RWPE2 (cell line): ENCODE data around the gene LRRC27.

Experiments
- ATAC-seq: fragments of 200-7000 bp; cut with Tn5 transposase; 3 replicates; pipeline ENCODE4 v1.9.1; 2021; ENCODE audit warnings: low read depth
- DNase-seq: peaks from one replicate; pipeline ENCODE4 v3.0.0-alpha.2; 2020; ENCODE audit warnings: low spot score
- H3K27ac ChIP-seq: fragments of 450-650 bp; 2 replicates; pipeline ENCODE4 v1.5.1; 2017; ENCODE audit warnings: mild to moderate bottlenecking; ENCODE audit not compliant: poor library complexity, severe bottlenecking
- H3K27me3 ChIP-seq: fragments of 250-450 bp; sonication (Bioruptor Pico); 2 replicates; pipeline ENCODE4 v1.5.1; 2021; ENCODE audit warnings: mild to moderate bottlenecking, moderate library complexity; ENCODE audit not compliant: insufficient read depth, poor library complexity, severe bottlenecking
- H3K36me3 ChIP-seq: fragments of 250-450 bp; sonication (Bioruptor Pico); 2 replicates; pipeline ENCODE4 v1.5.1; 2020; ENCODE audit warnings: low read depth, mild to moderate bottlenecking, moderate library complexity
- H3K4me1 ChIP-seq: fragments of 250-450 bp; sonication (Bioruptor Pico); 2 replicates; pipeline ENCODE4 v1.5.1; 2021; ENCODE audit warnings: mild to moderate bottlenecking, moderate library complexity; ENCODE audit not compliant: insufficient read depth, poor library complexity, severe bottlenecking
- H3K4me3 ChIP-seq: fragments of 250-450 bp; sonication (Bioruptor Pico); 2 replicates; pipeline ENCODE4 v1.5.1; 2021; ENCODE audit warnings: mild to moderate bottlenecking, moderate library complexity; ENCODE audit not compliant: severe bottlenecking
- H3K9me3 ChIP-seq: fragments of 250-450 bp; sonication (Bioruptor Pico); 2 replicates; pipeline ENCODE4 v1.5.1; 2021; ENCODE audit warnings: mild to moderate bottlenecking, moderate library complexity; ENCODE audit not compliant: severe bottlenecking
- CTCF ChIP-seq: fragments of 450-650 bp; IDR thresholded peaks from one replicate; pipeline ENCODE4 v1.5.1; 2017; ENCODE audit warnings: mild to moderate bottlenecking, moderate library complexity; ENCODE audit not compliant: poor library complexity, severe bottlenecking

LRRC27 gene

GRCh38 chr10:132383101-132383500 is 51.1 kb downstream of the LRRC27 start:
- Histone ChIP-seq H3K4me1 (no peaks in the 10 kb centered on the region), H3K36me3 (no peaks in the 10 kb centered on the region), H3K27me3 (no peaks in the 10 kb centered on the region), H3K27ac (no peak overlapping the region), H3K4me3 (no peak overlapping the region), H3K9me3 (no peaks in the 10 kb centered on the region)
- peak; percentile 15 for DNase-seq
- no peak for TF ChIP-seq CTCF
- no peak for ATAC-seq

GRCh38 chr10:132383751-132384196 is 51.8 kb downstream of the LRRC27 start:
- no peaks in the 10 kb centered on the region for H3K9me3 ChIP-seq
- ATAC-seq: no peak
- no peaks in the 10 kb centered on the region for H3K27me3 ChIP-seq
- H3K4me3 ChIP-seq: no peak overlapping the region
- no peak for TF ChIP-seq CTCF
- no peaks in the 10 kb centered on the region for H3K4me1 ChIP-seq
- no peak overlapping the region for H3K27ac ChIP-seq
- DNase-seq: peak; percentile 41
- no peaks in the 10 kb centered on the region for H3K36me3 ChIP-seq

- no peaks in the 10 kb centered on the region for H3K4me1 ChIP-seq
- no peaks in the 10 kb centered on the region for H3K27me3 ChIP-seq
- TF ChIP-seq CTCF: no peak
- no peaks in the 10 kb centered on the region for H3K36me3 ChIP-seq
- DNase-seq (peak; percentile 34), ATAC-seq (no peak)
- no peak overlapping the region for H3K4me3 ChIP-seq
- no peaks in the 10 kb centered on the region for H3K9me3 ChIP-seq
- no peak overlapping the region for H3K27ac ChIP-seq
These were observed 52.8 kb downstream of the LRRC27 start for GRCh38 chr10:132384618-132385388.

DNA sequence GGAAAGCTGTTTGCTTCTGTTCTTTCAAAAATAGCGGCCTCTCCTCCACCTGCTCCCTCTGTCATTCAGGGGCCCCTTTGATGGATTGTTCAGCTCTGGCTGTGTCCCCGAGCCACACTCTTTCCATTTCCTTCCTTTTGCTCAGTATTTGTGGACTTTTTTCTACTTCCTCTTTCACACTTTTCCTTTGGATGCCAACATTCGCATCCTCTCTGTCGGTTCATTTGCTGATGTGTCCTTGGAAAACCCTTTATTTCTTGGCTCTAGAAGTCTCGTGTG is 53.3 kb downstream of the LRRC27 start:
- no peaks in the 10 kb centered on the region for H3K9me3 ChIP-seq
- ATAC-seq: no peak
- no peaks in the 10 kb centered on the region for H3K27me3 ChIP-seq
- no peaks in the 10 kb centered on the region for H3K36me3 ChIP-seq
- no peak for TF ChIP-seq CTCF
- no peak overlapping the region for H3K4me3 ChIP-seq
- no peak for DNase-seq
- H3K4me1 ChIP-seq: no peaks in the 10 kb centered on the region
- H3K27ac ChIP-seq: no peak overlapping the region

GRCh38 chr10:132385721-132386418 is 53.9 kb downstream of the LRRC27 start:
- peak; percentile 41 for DNase-seq
- Histone ChIP-seq H3K27ac (no peak overlapping the region), H3K4me1 (no peaks in the 10 kb centered on the region), H3K36me3 (no peaks in the 10 kb centered on the region), H3K27me3 (no peaks in the 10 kb centered on the region), H3K4me3 (no peak overlapping the region), H3K9me3 (no peaks in the 10 kb centered on the region)
- TF ChIP-seq CTCF: no peak
- no peak for ATAC-seq
